SK-N-MC (cell line): ENCODE results near the gene PHKA1.

Experiments used
- DNase-seq: peaks from one replicate; pipeline ENCODE4 v3.0.0-alpha.2; 2011; ENCODE audit warnings: low read depth, low spot score
- H3K27ac ChIP-seq: fragments of 200-600 bp; sonication (generic); 2 replicates; pipeline ENCODE4 v1.5.1; 2016; ENCODE audit warnings: mixed run types
- H3K36me3 ChIP-seq: fragments of 200-600 bp; sonication (generic); 2 replicates; pipeline ENCODE4 v1.6.1; 2017; ENCODE audit warnings: antibody characterized with exemption, low read length, mixed read lengths; ENCODE audit not compliant: insufficient read depth
- H3K4me3 ChIP-seq: fragments of 200-600 bp; sonication (generic); 2 replicates; pipeline ENCODE4 v1.5.1; 2016
- H3K9ac ChIP-seq: fragments of 200-600 bp; sonication (generic); 2 replicates; pipeline ENCODE4 v1.8.0; 2017; ENCODE audit warnings: mixed run types, mixed read lengths; ENCODE audit not compliant: insufficient read length
- H3K9me3 ChIP-seq: fragments of 200-600 bp; sonication (generic); 2 replicates; pipeline ENCODE4 v1.6.1; 2017; ENCODE audit warnings: low read depth, mild to moderate bottlenecking, antibody characterized with exemption, low read length, moderate library complexity, mixed read lengths
- EZH2 ChIP-seq: fragments of 200-600 bp; sonication (generic); IDR thresholded peaks from one replicate; pipeline ENCODE4 v1.6.1; 2017; ENCODE audit warnings: antibody characterized with exemption
- FOXP2 ChIP-seq: optimal IDR thresholded peaks from 2 replicates; pipeline ENCODE3; 2011; ENCODE audit warnings: mild to moderate bottlenecking, moderate library complexity; ENCODE audit not compliant: insufficient read depth; ENCODE audit errors: extremely low read length, control extremely low read depth
- POLR2AphosphoS5 ChIP-seq: IDR thresholded peaks from 2 replicates; pipeline ENCODE4 v1.6.1; 2012; ENCODE audit warnings: mild to moderate bottlenecking, low read depth, low read length, borderline replicate concordance

Gene PHKA1

DNA sequence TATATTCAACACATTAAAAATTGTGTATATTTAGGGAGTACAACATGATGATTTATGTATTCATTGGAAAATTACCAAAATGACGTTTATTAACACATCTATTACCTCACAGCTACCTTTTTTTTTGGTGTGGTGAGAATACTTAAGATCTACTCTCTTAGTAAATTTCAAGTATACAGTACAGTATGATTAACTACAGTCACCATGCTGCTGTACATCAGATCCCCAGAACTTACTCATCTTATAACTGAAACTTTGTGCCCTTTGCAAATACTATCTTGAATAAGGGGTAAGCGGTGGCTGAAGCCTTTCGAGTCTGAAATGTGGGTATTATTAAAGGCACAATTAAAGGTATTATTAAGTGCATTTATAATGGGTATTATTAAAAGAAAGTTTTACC lies 976 bp downstream of the PHKA1 start:
- Histone ChIP-seq H3K4me3 (no peak overlapping the region), H3K9ac (no peak overlapping the region), H3K27ac (no peak overlapping the region), H3K36me3 (no peaks in the 10 kb centered on the region), H3K9me3 (no peaks in the 10 kb centered on the region)
- TF ChIP-seq EZH2, result no peak
- no peak for TF ChIP-seq FOXP2
- TF ChIP-seq POLR2AphosphoS5, result no peak
- no peak for DNase-seq

- Histone ChIP-seq H3K27ac (no peak overlapping the region), H3K36me3 (no peaks in the 10 kb centered on the region), H3K9ac (no peak overlapping the region), H3K4me3 (no peak overlapping the region), H3K9me3 (no peaks in the 10 kb centered on the region)
- no peak for TF ChIP-seq POLR2AphosphoS5
- TF ChIP-seq EZH2, result no peak
- TF ChIP-seq FOXP2, result no peak
- DNase-seq, result no peak
Measured at GRCh38 chrX:72712094-72712755, 1.9 kb downstream of the PHKA1 start.

- TF ChIP-seq EZH2, result no peak
- TF ChIP-seq FOXP2, result no peak
- TF ChIP-seq POLR2AphosphoS5, result no peak
- no peaks in the 10 kb centered on the region for H3K36me3 ChIP-seq
- H3K9ac ChIP-seq, result no peak overlapping the region
- no peak overlapping the region for H3K27ac ChIP-seq
- no peak for DNase-seq
- no peaks in the 10 kb centered on the region for H3K9me3 ChIP-seq
- H3K4me3 ChIP-seq, result no peak overlapping the region
Measured at GRCh38 chrX:72705814-72706213, 8.3 kb downstream of the PHKA1 start.

GRCh38 chrX:72705111-72705510 lies 9.0 kb downstream of the PHKA1 start:
- no peaks in the 10 kb centered on the region for H3K36me3 ChIP-seq
- no peaks in the 10 kb centered on the region for H3K9me3 ChIP-seq
- no peak overlapping the region for H3K27ac ChIP-seq
- H3K9ac ChIP-seq, result no peak overlapping the region
- DNase-seq, result no peak
- TF ChIP-seq EZH2 (no peak), POLR2AphosphoS5 (no peak), FOXP2 (no peak)
- no peak overlapping the region for H3K4me3 ChIP-seq

- no peak for DNase-seq
- no peak overlapping the region for H3K4me3 ChIP-seq
- no peaks in the 10 kb centered on the region for H3K36me3 ChIP-seq
- no peak overlapping the region for H3K27ac ChIP-seq
- no peak for TF ChIP-seq POLR2AphosphoS5
- TF ChIP-seq FOXP2, result no peak
- no peak for TF ChIP-seq EZH2
- no peaks in the 10 kb centered on the region for H3K9me3 ChIP-seq
- no peak overlapping the region for H3K9ac ChIP-seq
Measured at GRCh38 chrX:72694170-72694569, 19.9 kb downstream of the PHKA1 start.

DNA sequence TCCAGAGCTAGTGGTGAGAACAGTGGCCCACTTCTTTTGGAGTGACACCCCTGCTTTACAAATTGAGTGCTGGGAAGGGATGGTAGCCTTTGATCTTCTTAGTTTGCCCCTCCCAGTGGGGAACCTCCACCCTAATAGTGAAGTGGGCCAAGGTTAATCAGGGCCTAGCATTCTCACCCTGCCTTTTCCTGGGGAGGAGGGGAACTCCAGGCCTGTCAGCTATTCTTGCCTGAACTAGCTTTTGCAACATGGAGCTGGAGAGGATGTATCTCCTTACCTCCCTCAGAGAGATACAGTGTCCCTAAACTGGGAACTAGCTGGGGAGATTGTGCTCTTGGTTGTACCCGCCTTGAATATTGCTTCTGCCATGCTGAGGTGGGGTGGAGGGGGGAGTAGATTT lies 20.6 kb downstream of the PHKA1 start:
- Histone ChIP-seq H3K27ac (no peak overlapping the region), H3K4me3 (no peak overlapping the region), H3K9ac (no peak overlapping the region), H3K36me3 (no peaks in the 10 kb centered on the region), H3K9me3 (no peaks in the 10 kb centered on the region)
- DNase-seq, result no peak
- TF ChIP-seq EZH2, result no peak
- TF ChIP-seq FOXP2, result no peak
- TF ChIP-seq POLR2AphosphoS5, result no peak

DNA sequence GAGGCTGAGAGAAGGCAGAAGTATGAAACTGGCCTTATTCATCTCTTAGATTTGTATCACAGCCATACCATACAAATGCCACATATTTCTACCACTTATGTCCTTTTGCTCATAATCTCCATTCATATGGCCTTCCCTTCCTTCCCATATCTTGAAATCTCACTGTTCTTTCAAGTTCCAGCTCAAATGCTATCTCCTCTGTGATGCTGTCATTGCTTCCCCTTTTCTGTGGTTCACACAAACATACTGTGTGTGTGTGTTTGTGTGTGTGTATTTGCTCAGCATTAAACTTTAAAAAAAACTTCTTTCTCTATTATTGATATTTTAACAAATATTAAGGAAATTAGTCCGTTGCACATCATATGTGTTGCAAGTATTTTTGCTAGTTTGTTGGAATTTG lies 26.7 kb downstream of the PHKA1 start:
- no peak for DNase-seq
- no peak overlapping the region for H3K27ac ChIP-seq
- H3K36me3 ChIP-seq, result no peaks in the 10 kb centered on the region
- H3K9me3 ChIP-seq, result no peaks in the 10 kb centered on the region
- TF ChIP-seq FOXP2 (no peak), EZH2 (no peak), POLR2AphosphoS5 (no peak)
- no peak overlapping the region for H3K9ac ChIP-seq
- no peak overlapping the region for H3K4me3 ChIP-seq

GRCh38 chrX:72685810-72686456 lies 28.2 kb downstream of the PHKA1 start:
- TF ChIP-seq EZH2, result no peak
- no peak for TF ChIP-seq POLR2AphosphoS5
- Histone ChIP-seq H3K9ac (no peak overlapping the region), H3K27ac (no peak overlapping the region), H3K4me3 (no peak overlapping the region), H3K9me3 (no peaks in the 10 kb centered on the region), H3K36me3 (no peaks in the 10 kb centered on the region)
- no peak for DNase-seq

DNA sequence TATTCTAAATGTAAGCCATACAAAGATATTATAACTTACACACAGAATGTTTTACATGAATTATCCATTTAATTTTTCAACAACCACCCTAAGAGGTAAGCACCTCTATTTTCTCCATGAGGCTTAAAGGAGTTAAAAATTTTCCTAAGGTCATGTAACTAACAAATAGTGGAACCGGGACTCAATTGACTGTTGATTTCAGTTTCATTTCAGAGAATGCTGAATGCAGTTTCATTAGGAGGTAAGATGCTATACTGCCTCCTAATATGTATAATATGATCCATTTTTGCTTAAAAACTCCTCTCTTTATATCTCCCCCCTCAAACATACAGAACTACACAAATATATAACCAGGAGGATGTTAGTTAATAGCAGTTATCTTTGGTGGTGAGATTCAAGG lies 29.1 kb downstream of the PHKA1 start:
- H3K9me3 ChIP-seq, result no peaks in the 10 kb centered on the region
- H3K36me3 ChIP-seq, result no peaks in the 10 kb centered on the region
- no peak overlapping the region for H3K9ac ChIP-seq
- H3K27ac ChIP-seq, result no peak overlapping the region
- no peak overlapping the region for H3K4me3 ChIP-seq
- TF ChIP-seq FOXP2 (no peak), EZH2 (no peak), POLR2AphosphoS5 (no peak)
- no peak for DNase-seq
